BJ (cell line): ENCODE measurements around the gene SUGCT. TPM values are rescaled to one million over a fixed set of nuclear protein-coding genes. Genes with fewer than 3 reads are reported as not detected.

ENCODE experiments used
- CTCF ChIA-PET: fragments of 350-600 bp; formaldehyde crosslinking; extraction: SDS; loops from one replicate; lab custom pipeline; 2021; ENCODE audit warnings: antibody characterized with exemption, inconsistent platforms; lab: Yijun Ruan, JAX
- POLR2A ChIA-PET: fragments of 300-600 bp; sonication (Branson Sonifier 250); formaldehyde crosslinking; extraction: SDS; loops from one replicate; lab custom pipeline; 2021; ENCODE audit warnings: antibody characterized with exemption; lab: Charles Lee
- DNase-seq: peaks from one replicate; pipeline ENCODE4 v3.0.0-alpha.2; 2011; ENCODE audit warnings: low read depth
- H3K27me3 ChIP-seq: 2 replicates; pipeline ENCODE4 v1.6.0; 2011; ENCODE audit warnings: low read length; ENCODE audit not compliant: control insufficient read depth, insufficient read depth
- H3K36me3 ChIP-seq: 2 replicates; pipeline ENCODE4 v1.5.1; 2011; ENCODE audit warnings: low read length; ENCODE audit not compliant: control insufficient read depth, insufficient read depth
- H3K4me3 ChIP-seq: 2 replicates; pipeline ENCODE4 v1.5.1; 2011; ENCODE audit warnings: low read depth, mild to moderate bottlenecking, control low read depth, low read length
- polyA plus RNA-seq: library from polyadenylated mRNA; depleted of rRNA; stranded (reverse); fragments of >200 nt; gene quantifications from 2 replicates; pipeline ENCODE4 v1.2.3, GENCODE V29; 2011
- TF ChIP-seq, protein P1 (sequence below): IDR thresholded peaks from 2 replicates; pipeline ENCODE4 v1.5.1; 2011; ENCODE audit warnings: low read depth, mild to moderate bottlenecking, control low read depth, inconsistent platforms, low read length, moderate library complexity; ENCODE audit not compliant: insufficient read depth

The SUGCT gene
- polyA plus RNA-seq, 1 experiment: 10.6 TPM

DNA sequence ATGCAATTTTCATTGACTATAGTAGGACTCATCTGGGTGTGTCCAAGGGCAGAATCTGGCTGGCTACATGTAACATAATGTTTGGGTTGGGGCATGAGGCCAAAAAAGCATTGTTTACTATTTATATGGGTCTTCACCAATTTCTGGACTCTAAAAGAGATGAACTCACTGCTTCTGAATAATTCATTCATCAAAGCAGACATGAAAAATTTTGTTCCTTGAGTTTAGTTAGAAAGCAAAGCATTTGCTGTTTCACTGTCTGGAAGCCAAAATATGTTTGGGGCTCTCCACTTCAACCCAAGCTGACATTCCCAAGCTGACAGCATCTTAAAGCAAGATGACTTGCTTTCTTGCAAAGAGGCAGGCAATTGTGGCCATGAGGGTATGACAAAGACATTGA lies 670.6 kb downstream of the SUGCT start:
- no peak for DNase-seq
- no peaks in the 10 kb centered on the region for H3K36me3 ChIP-seq
- TF ChIP-seq, protein P1, sequence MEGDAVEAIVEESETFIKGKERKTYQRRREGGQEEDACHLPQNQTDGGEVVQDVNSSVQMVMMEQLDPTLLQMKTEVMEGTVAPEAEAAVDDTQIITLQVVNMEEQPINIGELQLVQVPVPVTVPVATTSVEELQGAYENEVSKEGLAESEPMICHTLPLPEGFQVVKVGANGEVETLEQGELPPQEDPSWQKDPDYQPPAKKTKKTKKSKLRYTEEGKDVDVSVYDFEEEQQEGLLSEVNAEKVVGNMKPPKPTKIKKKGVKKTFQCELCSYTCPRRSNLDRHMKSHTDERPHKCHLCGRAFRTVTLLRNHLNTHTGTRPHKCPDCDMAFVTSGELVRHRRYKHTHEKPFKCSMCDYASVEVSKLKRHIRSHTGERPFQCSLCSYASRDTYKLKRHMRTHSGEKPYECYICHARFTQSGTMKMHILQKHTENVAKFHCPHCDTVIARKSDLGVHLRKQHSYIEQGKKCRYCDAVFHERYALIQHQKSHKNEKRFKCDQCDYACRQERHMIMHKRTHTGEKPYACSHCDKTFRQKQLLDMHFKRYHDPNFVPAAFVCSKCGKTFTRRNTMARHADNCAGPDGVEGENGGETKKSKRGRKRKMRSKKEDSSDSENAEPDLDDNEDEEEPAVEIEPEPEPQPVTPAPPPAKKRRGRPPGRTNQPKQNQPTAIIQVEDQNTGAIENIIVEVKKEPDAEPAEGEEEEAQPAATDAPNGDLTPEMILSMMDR: no peak
- CTCF ChIA-PET: interaction anchor here (1.6 to 1.9 kb wide), 2 partner anchors 42 to 47 kb away, joined by 3 to 6 read pairs; no protein-coding TSS in a partner anchor
- H3K27me3 ChIP-seq: no peaks in the 10 kb centered on the region
- H3K4me3 ChIP-seq: no peak overlapping the region
- POLR2A ChIA-PET: interaction anchor here (0.6 kb wide), 1 partner anchor 1111 kb away, joined by 4 read pairs; no protein-coding TSS in a partner anchor

DNA sequence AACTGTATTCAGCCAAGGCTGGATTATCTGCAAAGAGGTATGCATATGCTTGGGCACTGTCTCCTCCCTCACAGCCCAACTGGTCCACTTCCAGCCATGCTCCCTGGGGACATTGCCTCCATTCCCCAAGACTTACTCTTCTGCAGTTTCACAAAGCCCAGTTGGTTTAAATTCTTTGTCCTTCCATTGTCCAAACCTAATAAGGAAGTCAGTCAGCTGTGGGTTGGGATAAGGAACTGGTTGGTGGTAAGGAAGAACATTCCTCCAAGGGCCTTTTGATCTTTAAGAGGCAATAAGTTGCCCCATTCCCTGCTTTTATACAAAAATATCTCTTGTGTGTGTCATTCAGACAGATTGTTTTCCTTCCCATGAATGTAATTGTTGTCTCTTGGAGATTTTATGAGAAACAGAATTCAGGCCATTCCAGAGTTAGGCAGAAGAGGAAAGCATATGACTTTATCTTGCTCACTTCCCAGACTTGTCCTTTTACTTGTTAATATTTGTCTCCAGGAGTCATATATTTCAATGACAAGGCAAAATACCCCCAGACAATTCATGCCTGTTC lies 673.7 kb downstream of the SUGCT start:
- CTCF ChIA-PET: interaction anchor here (1.0 to 1.3 kb wide), 2 partner anchors 45 to 93 kb away, joined by 3 read pairs; no protein-coding TSS in a partner anchor
- no peaks in the 10 kb centered on the region for H3K27me3 ChIP-seq

DNA sequence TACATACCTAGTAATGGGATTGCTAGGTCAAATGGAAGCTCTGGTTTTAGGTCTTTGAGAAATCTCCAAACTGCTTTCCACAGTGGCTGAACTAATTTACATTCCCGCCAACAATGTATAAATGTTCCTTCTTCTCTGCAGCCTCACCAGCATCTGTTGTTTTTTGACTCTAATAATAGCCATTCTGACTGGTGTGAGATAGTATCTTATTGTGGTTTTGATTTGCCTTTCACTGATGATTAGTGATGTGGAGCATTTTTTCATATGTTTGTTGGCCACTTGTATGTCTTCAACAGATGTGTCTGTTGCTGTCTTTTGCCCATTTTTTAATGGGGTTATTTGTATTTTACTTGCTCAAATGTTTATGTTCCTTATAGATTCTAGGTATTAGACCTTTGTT lies 675.5 kb downstream of the SUGCT start:
- TF ChIP-seq, protein P1: no peak
- Histone ChIP-seq H3K4me3 (no peak overlapping the region), H3K36me3 (no peaks in the 10 kb centered on the region), H3K27me3 (no peaks in the 10 kb centered on the region)
- POLR2A ChIA-PET: interaction anchor here (0.7 kb wide), 1 partner anchor 63 kb away, joined by 5 read pairs; no protein-coding TSS in a partner anchor
- CTCF ChIA-PET: interaction anchor here (1.3 kb wide), 1 partner anchor 46 kb away, joined by 3 read pairs; no protein-coding TSS in a partner anchor
- DNase-seq: no peak

More for the DNA sequence above, 673.7 kb downstream of the SUGCT start:
- H3K36me3 ChIP-seq: no peaks in the 10 kb centered on the region
- no peak overlapping the region for H3K4me3 ChIP-seq
- POLR2A ChIA-PET: interaction anchor here (0.6 kb wide), 1 partner anchor 260 kb away, joined by 17 read pairs; no protein-coding TSS in a partner anchor
- DNase-seq: peak; percentile 98
- TF ChIP-seq, protein P1: no peak

DNA sequence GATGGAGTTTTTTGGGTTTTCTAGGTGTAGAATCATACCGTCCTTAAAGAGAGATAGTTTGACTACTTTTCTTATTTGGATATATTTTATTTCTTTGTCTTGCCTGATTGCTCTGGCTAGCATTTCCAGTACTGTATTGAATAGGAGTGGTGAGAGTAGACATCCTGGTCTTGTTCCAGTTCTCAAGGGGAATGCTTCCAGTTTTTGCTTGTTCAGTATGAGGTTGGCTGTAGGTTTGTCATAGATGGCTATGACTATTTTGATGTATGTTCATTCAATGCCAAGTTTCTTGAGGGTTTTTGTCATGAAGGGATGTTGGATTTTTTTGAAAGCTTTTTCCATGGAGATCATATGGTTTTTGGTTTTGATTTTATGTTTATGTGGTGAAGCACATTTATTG lies 676.9 kb downstream of the SUGCT start:
- no peaks in the 10 kb centered on the region for H3K27me3 ChIP-seq
- ChIA-PET POLR2A (no interaction called here), CTCF (no interaction called here)
- no peak overlapping the region for H3K4me3 ChIP-seq
- no peaks in the 10 kb centered on the region for H3K36me3 ChIP-seq
- no peak for DNase-seq
- TF ChIP-seq, protein P1: no peak

DNA sequence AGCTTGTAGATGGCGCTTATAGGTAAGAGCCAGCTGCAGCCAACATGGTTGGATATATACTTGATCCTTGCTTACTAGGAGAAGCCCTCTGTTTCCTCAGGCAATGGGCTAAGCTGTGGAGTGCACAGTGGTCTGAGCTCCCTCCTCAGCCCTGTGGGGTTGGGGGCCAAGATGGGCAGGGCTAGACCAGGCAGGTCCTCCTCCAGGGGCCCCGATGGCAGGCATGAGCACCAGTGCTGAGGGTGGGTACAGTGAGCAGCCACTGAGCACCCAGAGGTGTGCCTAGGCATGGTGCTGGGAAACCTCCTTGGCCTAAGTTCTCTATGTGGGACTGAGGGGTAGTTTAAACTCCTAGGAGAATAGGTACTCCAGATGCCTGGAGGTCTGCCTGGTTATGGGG lies 680.2 kb downstream of the SUGCT start:
- POLR2A ChIA-PET: no interaction called here
- Histone ChIP-seq H3K27me3 (no peaks in the 10 kb centered on the region), H3K36me3 (no peaks in the 10 kb centered on the region), H3K4me3 (no peak overlapping the region)
- CTCF ChIA-PET: no interaction called here
- TF ChIP-seq, protein P1: no peak
- no peak for DNase-seq
